ENCODE data around the gene RPL27. TPM values are rescaled to one million over a fixed set of nuclear protein-coding genes. Genes with fewer than 3 reads are reported as not detected.
"Not testable (repeated sequence)": the region's sequence is repeated elsewhere in the genome, so short reads cannot be mapped to it uniquely, and the experiment has no call there.

RPL27 gene
- polyA plus RNA-seq (ENCODE audit: insufficient read length), result 2,367 TPM

DNA sequence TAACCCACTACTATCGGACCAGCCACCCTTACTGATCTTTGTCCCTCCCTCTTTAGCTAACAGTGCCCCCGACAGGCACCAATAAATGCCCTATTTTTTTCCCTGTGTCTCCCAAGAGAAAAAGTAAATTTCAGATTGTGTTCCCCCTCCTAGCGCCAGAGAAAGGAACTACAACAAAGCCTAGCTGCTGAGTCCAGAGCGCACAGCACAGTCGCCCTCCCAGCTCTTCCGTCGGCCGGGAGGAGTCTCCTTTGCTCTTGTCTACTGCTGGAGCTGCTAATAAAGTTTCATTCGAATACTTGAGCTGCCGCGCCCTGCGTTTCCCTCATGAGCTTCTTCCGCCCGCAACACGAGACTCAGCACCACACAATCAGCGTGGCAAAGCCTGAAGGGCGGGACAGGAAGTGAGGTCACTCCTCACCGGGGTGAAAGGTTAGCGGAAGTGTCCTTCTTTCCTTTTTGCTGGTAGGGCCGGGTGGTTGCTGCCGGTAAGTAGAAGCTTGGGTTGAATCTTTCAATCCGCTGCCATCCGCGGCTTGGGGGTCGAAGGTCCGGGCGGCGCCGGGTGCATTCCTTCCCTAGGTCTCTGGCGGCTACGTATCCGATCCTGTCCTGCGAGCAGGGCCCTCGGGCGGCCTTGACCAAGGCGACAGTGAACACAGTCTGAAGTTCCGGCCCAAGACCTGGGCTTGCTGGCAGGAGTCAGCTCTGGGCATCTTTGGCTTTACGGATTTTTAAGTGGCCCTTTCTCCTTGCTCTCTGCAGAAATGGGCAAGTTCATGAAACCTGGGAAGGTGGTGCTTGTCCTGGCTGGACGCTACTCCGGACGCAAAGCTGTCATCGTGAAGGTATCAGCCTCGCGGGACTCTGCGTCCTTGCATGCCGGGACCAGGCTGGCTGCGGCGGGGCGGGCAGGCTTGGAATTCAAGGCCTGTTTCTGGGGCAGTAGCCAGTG, at the start of gene RPL27:
RPL27 (plus strand) TSS at position 436 of the 955 bp plus-strand sequence; CDS start at position 768, 332 bp downstream.
- peak; percentile 99 for DNase-seq

DNA sequence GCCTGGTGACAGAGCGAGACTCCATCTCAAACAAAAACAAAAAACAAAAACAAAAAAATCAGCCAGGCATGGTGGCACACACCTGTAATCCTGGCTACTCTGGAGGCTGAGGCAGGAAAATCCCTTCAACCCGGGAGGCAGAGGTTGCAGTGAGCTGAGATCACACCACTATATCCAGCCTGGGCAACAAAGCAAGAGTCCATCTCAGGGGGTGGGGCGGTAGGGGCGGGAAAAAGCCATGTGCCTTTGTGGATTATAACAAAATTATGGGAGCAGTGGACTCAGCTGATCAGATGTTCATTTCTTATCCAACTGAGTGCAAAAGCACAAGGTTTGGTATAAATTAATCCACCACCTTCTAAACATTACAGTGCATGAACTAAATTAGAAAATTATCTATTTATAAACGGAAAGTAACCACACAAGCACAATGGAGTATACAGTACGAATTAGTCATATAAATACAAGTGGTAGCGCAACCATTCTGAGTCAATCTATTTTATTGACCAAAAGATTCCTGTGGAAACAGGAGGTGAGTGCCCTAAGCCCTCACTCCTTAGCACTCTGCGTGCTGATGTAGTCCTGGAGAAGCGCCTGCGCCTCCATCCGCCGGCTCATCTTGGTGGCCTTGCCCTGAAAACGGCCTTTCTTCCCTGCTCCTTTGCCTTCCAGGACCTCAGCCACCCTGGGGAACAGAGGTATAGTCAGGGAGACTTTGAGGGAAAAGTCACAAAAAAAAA, 48.0 kb upstream of the RPL27 start:
- DNase-seq, result no peak

DNA sequence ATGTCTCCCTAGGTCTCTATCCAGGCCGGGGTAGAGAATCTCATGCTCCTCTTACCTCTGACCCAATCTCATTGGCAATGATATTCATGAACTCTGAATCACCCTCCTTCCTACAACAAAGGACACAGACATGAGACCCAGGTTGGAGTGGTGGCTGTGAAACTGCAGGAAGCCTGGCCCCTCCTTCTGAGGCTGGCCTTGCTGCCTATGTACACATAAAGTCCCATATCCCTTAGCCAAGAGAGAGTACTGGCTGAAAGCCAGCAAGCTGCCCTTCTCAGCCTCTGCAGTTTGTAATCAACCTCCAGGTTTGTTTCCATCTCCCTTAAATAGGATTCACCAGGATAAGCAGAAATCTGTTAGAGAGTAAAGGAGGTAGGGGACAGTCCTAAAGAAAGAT, 44.5 kb upstream of the RPL27 start:
- no peak for DNase-seq

DNA sequence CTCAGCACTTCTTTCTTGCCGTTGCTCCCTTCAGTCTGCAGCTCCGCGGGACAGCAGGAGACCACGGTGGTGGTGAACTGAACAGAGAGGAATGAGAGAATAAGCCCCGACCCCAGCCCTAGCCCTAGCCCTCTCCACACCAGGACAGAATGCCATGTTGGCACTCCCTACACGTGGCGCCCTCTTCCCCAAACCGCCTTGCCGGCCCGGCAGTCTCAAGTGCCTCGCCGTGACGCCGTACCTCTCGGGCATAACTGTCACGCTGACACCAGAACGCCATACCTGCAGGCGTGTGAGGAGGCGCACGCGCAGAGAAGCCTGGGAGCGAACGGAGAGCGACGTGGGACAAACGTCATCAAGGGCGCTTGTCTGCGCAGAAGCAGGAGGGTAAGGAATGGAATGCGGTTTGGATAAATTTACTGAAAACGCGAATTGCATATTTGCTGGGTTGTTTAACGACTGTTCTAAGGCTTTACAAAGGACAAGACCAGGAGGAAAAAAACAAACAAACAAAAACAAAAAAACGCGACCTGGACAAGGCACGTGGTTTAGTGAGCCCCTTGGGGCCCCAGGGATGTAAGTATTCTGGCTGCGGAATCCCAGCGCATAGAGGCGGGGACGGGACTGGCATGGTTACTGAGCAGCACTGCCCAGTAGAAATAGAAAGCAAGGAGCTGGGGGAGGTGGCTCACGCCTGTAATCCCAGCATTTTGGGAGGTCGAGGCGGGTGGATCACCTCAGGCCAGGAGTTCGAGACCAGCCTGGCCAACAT, 33.9 kb upstream of the RPL27 start, which contains the start of gene AARSD1:
AARSD1 (minus strand) TSS at position 294 of the 772 bp plus-strand sequence; CDS start at position 280, 14 bp downstream.
- DNase-seq, result peak; percentile 95

DNA sequence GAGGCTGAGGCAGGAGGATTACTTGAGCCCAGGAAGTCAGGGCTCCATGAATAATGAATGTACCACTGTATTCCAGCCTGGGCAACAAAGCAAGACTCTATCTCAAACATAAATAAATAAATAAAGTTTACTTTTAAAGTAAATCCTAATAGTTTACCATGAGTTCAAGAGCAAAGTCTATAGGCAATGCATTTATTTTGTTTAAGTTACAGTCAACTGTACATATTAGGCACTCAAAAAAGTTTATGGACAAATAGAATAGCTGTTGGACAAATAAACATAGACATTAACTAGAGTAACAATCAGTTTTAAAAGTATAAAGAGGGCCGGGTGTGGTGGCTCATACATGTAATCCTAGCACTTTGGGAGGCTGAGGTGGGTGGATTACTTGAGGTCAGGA, 30.3 kb upstream of the RPL27 start:
- DNase-seq, result no peak

DNA sequence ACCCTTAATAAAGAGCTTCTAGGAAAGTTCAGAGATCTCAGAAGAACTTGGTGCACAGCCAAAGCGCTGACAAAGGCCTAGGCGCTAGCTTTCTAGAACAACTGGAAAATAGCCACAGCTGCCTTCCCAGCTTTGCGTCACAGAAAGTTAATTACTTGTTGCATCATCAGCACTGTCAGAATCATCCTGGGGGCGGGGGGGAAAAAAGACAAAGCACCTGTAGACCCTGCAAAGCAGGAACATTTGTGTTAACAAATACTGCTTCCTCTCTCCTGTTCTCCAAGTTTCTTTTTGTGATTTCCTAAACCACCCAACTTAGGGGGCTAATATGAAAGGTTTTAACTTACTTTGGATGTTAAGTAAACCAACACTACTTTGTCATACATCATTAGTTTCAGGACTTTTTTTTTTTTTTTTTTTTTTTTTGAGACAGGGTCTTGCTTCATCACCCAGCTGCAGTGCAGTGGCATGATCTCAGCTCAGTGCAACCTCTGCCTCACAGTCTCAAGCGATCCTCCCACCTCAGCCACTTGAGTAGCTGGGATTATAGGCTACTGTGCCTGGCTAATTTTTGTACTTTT, 29.1 kb upstream of the RPL27 start:
- DNase-seq, result no peak

DNA sequence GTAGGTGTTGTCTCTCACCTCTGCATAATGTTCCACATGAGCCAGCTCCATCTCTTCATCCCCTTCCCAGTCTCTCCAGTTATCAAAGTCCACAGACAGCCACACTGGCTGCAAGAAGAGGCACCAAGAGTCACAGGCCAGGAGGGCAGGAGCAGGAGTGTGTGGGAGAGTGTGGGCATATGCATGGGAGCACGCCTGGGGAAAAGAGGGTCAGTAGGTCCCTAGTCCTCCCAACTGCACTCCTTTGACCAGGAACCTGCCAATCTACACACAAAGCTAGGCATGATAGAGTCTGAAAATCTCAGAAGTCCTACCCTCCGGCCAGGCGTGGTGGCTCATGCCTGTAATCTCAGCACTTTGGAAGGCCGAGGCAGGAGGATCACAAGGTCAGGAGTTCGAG, 26.6 kb upstream of the RPL27 start:
- no peak for DNase-seq

DNA sequence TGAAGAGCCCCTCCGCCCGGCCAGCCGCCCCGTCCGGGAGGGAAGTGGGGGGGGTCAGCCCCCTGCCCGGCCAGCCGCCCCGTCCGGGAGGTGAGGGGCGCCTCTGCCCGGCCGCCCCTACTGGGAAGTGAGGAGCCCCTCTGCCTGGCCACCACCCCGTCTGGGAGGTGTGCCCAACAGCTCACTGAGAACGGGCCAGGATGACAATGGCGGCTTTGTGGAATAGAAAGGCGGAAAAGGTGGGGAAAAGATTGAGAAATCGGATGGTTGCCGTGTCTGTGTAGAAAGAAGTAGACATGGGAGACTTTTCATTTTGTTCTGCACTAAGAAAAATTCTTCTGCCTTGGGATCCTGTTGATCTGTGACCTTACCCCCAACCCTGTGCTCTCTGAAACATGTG, 24.9 kb upstream of the RPL27 start:
- DNase-seq, result not testable (repeated sequence)

DNA sequence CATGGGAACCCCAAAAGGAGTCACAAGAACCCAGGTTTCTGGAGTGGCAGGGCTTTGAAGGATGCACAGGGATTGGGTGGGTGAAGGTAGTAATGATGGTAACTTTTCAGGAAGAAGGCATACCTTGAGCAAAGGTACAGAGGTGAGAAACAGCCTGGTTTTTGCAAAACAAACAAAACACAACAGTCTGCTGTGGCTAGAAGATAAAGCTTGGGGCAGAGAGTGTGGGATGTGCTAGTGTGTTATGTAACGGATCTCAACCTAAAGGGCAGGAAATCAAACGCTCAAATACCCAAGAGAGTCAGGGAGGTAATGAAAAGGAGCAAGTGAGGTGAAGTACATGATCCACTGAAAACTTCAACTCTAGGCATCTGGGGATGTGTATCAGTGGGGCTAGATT, 23.0 kb upstream of the RPL27 start:
- no peak for DNase-seq

DNA sequence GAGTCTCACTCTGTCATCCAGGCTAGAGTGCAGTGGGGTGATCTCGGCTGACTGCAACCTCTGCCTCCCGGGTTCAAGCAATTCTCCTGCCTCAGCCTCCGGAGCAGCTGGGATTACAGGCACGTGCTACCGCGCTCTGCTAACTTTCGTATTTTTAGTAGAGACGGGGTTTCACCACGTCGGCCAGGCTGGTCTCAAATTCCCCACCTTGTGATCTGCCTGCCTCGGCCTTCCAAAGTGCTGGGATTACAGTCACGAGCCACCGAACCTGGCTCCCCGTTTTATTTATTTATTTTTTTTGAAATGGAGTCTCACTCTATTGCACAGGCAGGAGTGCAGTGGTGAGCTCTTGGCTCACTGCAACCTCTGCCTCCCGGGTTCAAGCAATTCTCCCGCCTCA, 22.5 kb upstream of the RPL27 start:
- DNase-seq, result not testable (repeated sequence)

DNA sequence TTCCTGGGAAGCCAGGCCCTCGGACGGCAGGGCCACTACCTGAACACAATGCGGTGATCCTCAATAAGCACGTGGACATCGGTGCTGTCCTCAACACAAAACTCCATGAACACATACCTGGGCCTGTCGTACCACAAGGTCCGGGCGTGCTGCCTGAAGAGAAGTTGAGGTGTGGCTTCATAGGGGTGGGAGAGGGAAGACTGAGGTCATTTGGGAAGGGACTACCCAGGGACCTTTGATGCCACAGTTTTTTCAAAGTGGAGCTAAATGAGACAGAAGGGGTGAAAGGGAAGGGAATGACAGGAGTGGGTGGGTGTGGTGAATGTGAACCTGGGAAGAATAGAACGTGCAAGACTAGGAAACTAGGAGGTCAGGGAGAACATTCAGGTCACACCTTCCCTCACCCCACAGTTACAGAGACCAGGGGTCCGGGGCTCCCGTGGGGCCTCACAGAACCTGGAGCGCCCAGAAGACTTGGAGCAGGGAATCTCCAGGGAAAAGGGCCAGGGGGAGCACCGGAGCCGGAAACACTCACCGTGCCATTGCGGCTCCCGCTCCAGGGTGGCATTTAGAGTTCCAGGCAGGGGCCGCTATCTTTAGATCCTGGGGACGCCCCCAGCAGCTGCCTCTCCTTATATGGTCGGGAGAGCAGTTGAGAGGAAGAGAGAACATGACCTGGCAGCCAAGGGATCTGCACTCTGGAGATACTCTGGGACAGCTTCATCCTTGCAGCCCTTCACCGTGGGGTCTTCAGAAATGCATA, 18.5 kb upstream of the RPL27 start, which contains the start of gene PTGES3L:
PTGES3L (minus strand) TSS at position 570 of the 763 bp plus-strand sequence; CDS start at position 543, 27 bp downstream.
- DNase-seq, result peak; percentile 28

DNA sequence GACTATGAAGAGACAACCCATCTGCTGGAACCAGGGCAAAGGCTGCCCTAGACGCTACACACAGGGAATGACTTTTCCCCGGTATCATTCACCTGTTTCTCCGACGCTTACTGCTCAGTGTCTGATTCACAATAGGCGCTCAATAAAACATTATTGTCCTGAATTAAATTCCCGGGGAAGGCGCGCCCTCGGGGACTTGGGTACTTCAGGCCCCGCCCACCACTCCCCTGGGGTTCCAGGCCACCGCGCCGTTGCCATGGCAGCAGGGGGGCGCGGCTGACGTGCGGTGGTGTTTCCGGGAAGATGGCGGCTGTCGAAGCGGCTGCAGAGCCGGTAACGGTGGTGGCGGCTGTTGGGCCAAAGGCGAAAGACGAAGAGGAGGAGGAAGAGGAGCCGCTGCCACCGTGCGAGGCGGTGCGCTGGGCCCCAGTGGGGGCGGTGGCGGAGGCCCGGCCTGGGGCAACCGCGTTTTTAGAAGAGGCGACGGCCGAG, 17.9 kb upstream of the RPL27 start, which contains the start of gene RUNDC1:
RUNDC1 (plus strand) TSS at position 292 of the 492 bp plus-strand sequence; CDS start at position 304, 12 bp downstream.
- peak; percentile 89 for DNase-seq

DNA sequence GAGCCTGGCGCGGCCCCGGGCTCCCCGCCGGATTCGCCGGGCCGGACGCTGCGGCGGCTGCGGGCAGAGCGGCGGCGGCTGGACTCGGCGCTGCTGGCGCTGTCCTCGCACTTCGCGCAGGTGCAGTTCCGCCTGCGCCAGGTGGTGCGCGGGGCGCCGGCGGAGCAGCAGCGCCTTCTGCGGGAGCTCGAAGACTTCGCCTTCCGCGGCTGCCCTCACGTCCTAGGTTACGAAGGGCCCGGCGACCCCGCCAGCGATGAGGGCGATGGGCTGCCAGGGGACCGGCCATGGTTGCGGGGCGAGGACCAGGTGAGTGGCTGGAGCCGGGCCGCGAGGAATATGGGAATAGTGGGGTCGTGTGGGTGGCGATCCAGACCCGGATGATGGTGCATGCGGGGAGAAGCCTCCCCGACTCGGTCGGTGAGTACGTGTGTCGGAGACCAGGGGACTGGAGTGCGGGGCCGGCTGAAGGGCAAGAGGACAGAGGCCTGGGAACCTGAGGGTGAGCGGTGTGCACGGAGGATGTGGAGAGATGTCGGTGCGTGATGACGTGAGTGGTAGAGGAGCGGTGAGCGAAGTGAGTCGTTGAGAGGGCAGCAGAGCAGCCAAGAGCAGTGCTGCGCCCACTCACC, 17.3 kb upstream of the RPL27 start:
- DNase-seq, result peak; percentile 15

DNA sequence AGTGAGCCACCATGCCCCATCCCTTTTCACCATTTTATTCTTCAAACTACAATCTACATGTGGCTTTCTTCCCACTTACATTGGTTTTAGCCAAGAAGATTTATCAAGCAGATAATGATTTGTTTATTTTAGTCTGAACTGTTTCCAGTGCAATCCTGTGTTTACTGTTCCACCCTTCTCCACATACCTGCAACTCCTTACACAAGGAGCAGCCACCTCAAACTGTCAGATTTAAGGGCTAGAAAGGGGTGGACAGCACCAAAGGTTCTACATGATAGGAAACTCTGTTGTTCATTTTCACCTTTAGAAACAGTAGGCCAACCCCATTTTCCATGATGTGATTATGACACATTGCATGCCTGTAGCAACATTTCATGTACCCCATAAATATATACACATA, 16.0 kb upstream of the RPL27 start:
- DNase-seq, result no peak

DNA sequence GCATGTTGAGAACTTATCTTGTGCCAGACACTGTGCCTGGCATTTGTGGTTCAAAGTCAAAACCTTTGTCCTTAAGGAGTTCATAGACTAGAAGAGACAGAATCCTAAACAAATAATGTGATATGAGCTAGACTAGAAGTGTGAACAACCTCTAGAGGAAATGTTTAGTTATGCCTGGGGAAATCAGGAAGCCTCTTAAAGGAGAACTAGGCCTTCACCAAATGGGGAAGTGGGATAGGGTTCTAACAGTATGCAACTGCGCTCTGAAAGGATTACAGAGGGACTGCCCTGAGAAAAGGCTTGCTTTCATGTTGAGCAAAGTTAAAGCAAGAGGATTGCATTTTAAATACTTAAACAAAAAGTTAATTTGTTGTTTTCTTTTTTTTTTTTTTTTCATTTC, 13.0 kb upstream of the RPL27 start:
- no peak for DNase-seq

DNA sequence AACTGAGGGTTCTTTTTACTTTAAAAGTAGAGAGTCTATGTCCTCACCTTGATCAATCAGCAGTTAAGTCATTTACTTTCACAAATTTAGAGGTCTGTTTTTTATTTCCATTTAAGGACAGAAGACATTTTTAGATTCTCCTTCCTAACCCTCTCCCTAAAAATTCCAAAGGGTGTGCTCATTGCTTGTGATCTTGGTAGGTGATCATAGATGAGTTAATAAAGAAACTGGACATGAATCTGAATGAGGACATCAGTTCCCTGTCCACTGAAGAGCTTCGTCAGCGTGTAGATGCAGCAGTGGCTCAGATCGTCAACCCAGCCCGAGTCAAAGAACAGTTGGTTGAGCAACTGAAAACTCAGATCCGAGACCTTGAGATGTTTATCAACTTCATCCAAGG, 9.1 kb upstream of the RPL27 start:
- no peak for DNase-seq

DNA sequence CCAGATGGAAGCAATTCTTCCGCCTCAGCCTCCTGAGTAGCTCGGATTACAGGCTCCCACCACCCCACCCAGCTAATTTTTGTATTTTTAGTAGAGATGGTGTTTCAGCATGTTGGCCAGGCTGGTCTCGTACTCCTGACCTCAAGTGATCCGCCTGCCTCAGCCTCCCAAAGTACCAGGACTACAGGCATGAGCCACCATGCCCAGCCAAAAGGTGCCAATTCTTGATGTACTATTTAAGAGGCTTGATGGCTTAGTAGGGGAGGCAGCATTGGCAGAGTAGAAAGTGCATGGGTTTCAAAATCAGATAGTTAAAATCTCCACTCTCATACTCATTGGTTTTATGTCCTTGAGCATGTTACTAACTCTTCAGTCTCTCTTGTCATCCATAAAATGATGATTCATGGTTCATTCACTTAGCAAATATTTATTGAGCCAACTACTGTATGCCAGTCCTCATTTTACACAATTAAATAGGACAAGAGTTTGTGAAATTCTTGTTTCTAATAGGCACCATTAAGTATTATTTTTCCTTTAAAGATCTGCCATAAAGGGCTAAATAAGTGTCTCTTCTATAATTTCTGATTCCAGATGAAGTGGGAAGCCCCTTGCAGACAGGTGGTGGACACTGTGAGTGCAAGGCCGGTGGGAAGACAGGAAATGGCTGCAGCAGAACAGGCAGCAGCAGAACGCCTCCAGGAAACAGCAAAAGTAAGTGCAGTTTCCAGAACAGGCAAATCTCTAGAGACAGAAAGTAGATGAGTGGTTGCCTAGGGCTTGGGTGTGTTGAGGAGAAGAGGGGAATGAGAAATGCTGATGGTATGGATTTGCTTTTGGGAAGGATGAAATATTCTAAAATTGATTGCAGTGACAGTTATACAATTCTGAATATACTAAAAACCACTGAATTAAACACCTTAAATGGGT, 8.2 kb upstream of the RPL27 start:
- no peak for DNase-seq

DNA sequence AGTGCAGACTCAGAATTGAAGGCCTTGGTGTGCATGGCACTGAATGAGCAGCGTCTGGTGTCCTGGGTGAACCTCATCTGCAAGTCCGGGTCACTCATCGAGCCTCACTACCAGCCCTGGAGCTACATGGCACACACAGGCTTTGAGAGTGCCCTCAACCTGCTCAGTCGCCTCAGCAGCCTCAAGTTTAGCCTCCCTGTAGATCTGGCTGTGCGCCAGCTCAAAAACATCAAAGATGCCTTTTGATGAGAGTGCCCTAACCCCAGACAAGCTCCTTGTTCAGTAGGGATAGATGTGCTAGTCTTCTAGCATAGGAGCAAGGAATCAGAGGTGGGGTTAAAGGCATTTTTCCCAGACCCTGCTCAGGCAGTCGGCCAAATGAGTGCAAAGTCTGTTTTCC, 6.7 kb upstream of the RPL27 start:
- DNase-seq, result no peak

DNA sequence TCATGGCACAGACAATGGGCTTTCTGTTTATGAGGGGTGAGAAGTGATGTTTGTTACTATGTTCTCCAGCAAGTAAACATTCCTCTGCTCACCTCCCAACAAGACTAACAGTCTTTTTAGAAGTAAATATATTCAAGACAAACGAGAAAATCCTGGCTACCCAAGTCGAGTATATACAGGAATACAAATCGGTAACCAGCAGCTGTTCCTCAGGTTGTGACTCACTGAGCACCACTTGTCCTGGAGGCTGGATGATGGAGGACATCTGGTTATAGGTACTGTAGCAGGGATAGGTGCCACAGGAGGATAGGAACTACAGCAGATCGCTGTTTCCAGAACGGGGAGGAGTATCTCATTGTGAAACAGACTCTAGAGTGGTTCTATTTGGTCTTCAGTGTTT, 5.3 kb upstream of the RPL27 start:
- DNase-seq, result no peak

All from hindlimb muscle (tissue), 1 donor.